Natural killer cell (primary cell): Measurements from ENCODE around the gene GMPPA. TPM values are rescaled to one million over a fixed set of nuclear protein-coding genes. Genes with fewer than 3 reads are reported as not detected.

Experiments
- ATAC-seq, 3 donors: fragments of 150-1000 bp in 2 of 3; fragments of 200-7000 bp in 1 of 3; cut with Tn5 transposase; 1 replicate in 1 of 3; 2 replicates in 2 of 3; pipeline ENCODE4 v1.10.0; 2021; ENCODE audit warnings: mild to moderate bottlenecking in 2 of 3, moderate library complexity in 2 of 3
- DNase-seq, 2 donors: peaks; one replicate each; pipeline versions ENCODE4 v3.0.0 to v3.0.0-alpha.2; 2013 to 2021; ENCODE audit warnings: mixed read lengths in 1 of 2
- H3K27ac ChIP-seq: one replicate; pipeline ENCODE4 v1.5.1; 2013; ENCODE audit warnings: mild to moderate bottlenecking, low read length
- H3K27me3 ChIP-seq: one replicate; pipeline ENCODE4 v1.6.1; 2013; ENCODE audit warnings: low read length; ENCODE audit not compliant: control insufficient read depth, insufficient read depth
- H3K36me3 ChIP-seq: one replicate; pipeline ENCODE4 v1.6.1; 2013; ENCODE audit warnings: low read length; ENCODE audit not compliant: control insufficient read depth, insufficient read depth
- H3K4me1 ChIP-seq: one replicate; pipeline ENCODE4 v1.6.1; 2013; ENCODE audit warnings: low read length; ENCODE audit not compliant: control insufficient read depth, insufficient read depth
- H3K4me3 ChIP-seq: one replicate; pipeline ENCODE4 v1.5.1; 2013; ENCODE audit warnings: low read length
- H3K9me3 ChIP-seq: one replicate; pipeline ENCODE4 v1.6.1; 2013; ENCODE audit warnings: low read length; ENCODE audit not compliant: control insufficient read depth, insufficient read depth
- H3K27ac Mint-ChIP-seq, 2 donors: one replicate each; pipeline ENCODE4 v1.8.0; 2022; ENCODE audit warnings: mild to moderate bottlenecking in 2 of 2, mixed read lengths in 2 of 2, moderate library complexity in 1 of 2
- H3K27me3 Mint-ChIP-seq, 2 donors: one replicate each; pipeline ENCODE4 v1.8.0; 2022; ENCODE audit warnings: low read depth in 2 of 2, mixed read lengths in 2 of 2
- H3K36me3 Mint-ChIP-seq: one replicate; pipeline ENCODE4 v1.8.0; 2022; ENCODE audit warnings: mixed read lengths
- H3K4me1 Mint-ChIP-seq, 2 donors: one replicate each; pipeline ENCODE4 v1.8.0; 2022; ENCODE audit warnings: mixed read lengths in 2 of 2
- H3K4me3 Mint-ChIP-seq: one replicate; pipeline ENCODE4 v1.8.0; 2022; ENCODE audit warnings: mild to moderate bottlenecking, moderate library complexity, mixed read lengths
- H3K9me3 Mint-ChIP-seq, 2 donors: one replicate each; pipeline ENCODE4 v1.8.0; 2022; ENCODE audit warnings: mixed read lengths in 2 of 2
- WGBS: methylation state at CpG from one replicate; pipeline ENCODE4 v1.1.7; 2013; ENCODE audit warnings: missing lambda C conversion rate; ENCODE audit not compliant: insufficient coverage; 5-methylcytosine and 5-hydroxymethylcytosine counted together
- intact Hi-C: fragments of 100-400 bp; cut with micrococcal nuclease; formaldehyde crosslinking; loops from one replicate; pipeline ENCODE4 v1.14.2; 2022
- total RNA-seq, 4 donors: library from RNA; stranded (reverse); fragments of 120-200 nt in 1 of 4; gene quantifications; one replicate each; pipeline versions ENCODE4 v1.2.3 to v1.2.4, GENCODE V29; 2013 to 2022
- TF ChIP-seq, protein P1 (sequence below): fragments of 200-600 bp; IDR thresholded peaks from one replicate; pipeline ENCODE4 v1.8.0; 2022; ENCODE audit warnings: antibody characterized with exemption

Gene GMPPA
- total RNA-seq, 3 donors from 2014 or later (not counting 1 experiment from before 2014, with no cell fraction given) = 27.6 to 36.3 (median 33.8) TPM

- H3K9me3 ChIP-seq = no peaks in the 10 kb centered on the region
- no peak overlapping the region for H3K4me3 ChIP-seq
- no peak for DNase-seq
- ATAC-seq = no peak
- peaks cover 4 to 9% of the 10 kb centered on the region in 2 donors for H3K27me3 Mint-ChIP-seq
- no peaks in the 10 kb centered on the region for H3K9me3 Mint-ChIP-seq
- H3K4me1 ChIP-seq = peaks cover 29% of the 10 kb centered on the region
- 93% methylated on average over 46 of the region's 46 CpGs for WGBS
- TF ChIP-seq, protein P1, sequence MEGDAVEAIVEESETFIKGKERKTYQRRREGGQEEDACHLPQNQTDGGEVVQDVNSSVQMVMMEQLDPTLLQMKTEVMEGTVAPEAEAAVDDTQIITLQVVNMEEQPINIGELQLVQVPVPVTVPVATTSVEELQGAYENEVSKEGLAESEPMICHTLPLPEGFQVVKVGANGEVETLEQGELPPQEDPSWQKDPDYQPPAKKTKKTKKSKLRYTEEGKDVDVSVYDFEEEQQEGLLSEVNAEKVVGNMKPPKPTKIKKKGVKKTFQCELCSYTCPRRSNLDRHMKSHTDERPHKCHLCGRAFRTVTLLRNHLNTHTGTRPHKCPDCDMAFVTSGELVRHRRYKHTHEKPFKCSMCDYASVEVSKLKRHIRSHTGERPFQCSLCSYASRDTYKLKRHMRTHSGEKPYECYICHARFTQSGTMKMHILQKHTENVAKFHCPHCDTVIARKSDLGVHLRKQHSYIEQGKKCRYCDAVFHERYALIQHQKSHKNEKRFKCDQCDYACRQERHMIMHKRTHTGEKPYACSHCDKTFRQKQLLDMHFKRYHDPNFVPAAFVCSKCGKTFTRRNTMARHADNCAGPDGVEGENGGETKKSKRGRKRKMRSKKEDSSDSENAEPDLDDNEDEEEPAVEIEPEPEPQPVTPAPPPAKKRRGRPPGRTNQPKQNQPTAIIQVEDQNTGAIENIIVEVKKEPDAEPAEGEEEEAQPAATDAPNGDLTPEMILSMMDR = no peak
- H3K27ac Mint-ChIP-seq = no peak overlapping the region
- no peaks in the 10 kb centered on the region for H3K36me3 Mint-ChIP-seq
- H3K4me1 Mint-ChIP-seq = peaks cover 30 to 34% of the 10 kb centered on the region in 2 donors
- peak overlapping the region; percentile 25 for H3K4me3 Mint-ChIP-seq
- intact Hi-C loops = no loop called here
- no peaks in the 10 kb centered on the region for H3K36me3 ChIP-seq
- H3K27ac ChIP-seq = no peak overlapping the region
- no peaks in the 10 kb centered on the region for H3K27me3 ChIP-seq
Measured at GRCh38 chr2:219539926-219540678, 41.4 kb downstream of the GMPPA start.

GRCh38 chr2:219540784-219541504, 42.3 kb downstream of the GMPPA start:
- Mint-ChIP-seq H3K36me3 (no peaks in the 10 kb centered on the region), H3K4me3 (peak overlapping the region; percentile 90)

DNA sequence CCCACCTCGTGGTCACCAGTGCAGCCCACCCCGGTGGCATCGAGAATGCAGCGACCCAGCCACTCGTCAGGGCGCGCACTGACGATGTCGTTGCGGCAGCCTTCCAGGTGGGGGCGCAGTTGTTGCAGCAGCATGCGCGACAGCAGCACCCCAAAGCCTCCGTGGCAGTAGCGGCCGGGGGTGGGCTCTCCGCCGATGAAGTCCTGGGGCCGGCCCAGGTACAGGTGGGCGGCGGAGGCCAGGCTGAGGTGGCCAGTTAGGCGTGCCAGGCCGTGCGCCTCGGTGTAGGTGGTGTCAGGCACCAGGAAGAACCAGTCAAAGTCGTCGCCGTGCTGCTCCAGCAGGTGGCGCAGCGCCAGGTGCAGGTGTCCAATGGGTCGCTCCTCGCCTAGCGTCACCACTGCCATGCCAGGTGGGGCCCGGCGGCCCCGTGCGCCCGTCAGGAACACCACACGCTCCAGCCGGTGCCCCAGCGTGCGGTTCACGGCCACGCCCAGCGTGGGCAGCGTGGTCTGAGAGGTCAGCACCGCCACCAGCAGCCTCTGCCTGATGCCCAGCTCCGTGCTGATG, 43.0 kb downstream of the GMPPA start:
- TF ChIP-seq, protein P1 = peak; percentile 100
- Mint-ChIP-seq H3K27me3 (peaks cover 6 to 11% of the 10 kb centered on the region in 2 donors), H3K4me1 (peaks cover 30 to 34% of the 10 kb centered on the region in 2 donors), H3K9me3 (no peaks in the 10 kb centered on the region), H3K36me3 (no peaks in the 10 kb centered on the region), H3K27ac (peak overlapping the region; percentile 84 to 85), H3K4me3 (peak overlapping the region; percentile 90)
- Histone ChIP-seq H3K27me3 (no peaks in the 10 kb centered on the region), H3K4me1 (peaks cover 29% of the 10 kb centered on the region), H3K9me3 (no peaks in the 10 kb centered on the region), H3K4me3 (peak overlapping the region; percentile 40), H3K36me3 (no peaks in the 10 kb centered on the region), H3K27ac (no peak overlapping the region)
- intact Hi-C loops = loop anchor here (1.0 kb wide), 2 partner anchors 19 to 101 kb away; no protein-coding TSS in a partner anchor
- DNase-seq (peak; percentile 82 to 93), ATAC-seq (peak; percentile 35 to 45 (median 37))
- WGBS = 1% methylated on average over 48 of the region's 48 CpGs

More at GRCh38 chr2:219540784-219541504, 42.3 kb downstream of the GMPPA start:
- no peaks in the 10 kb centered on the region for H3K27me3 ChIP-seq
- ATAC-seq = no peak
- no peak overlapping the region for H3K27ac ChIP-seq
- peaks cover 29% of the 10 kb centered on the region for H3K4me1 ChIP-seq
- Mint-ChIP-seq H3K4me1 (peaks cover 30 to 34% of the 10 kb centered on the region in 2 donors), H3K27ac (no peak overlapping the region), H3K27me3 (peaks cover 5 to 6% of the 10 kb centered on the region in 2 donors), H3K9me3 (no peaks in the 10 kb centered on the region)
- 91% methylated on average over 12 of the region's 12 CpGs for WGBS
- no peaks in the 10 kb centered on the region for H3K9me3 ChIP-seq
- DNase-seq = no peak
- intact Hi-C loops = loop anchor here (1.0 kb wide), 2 partner anchors 19 to 101 kb away; no protein-coding TSS in a partner anchor
- no peaks in the 10 kb centered on the region for H3K36me3 ChIP-seq
- TF ChIP-seq, protein P1 = no peak
- H3K4me3 ChIP-seq = no peak overlapping the region
